Measurements from ENCODE around the gene RPS5.

The RPS5 gene

DNA sequence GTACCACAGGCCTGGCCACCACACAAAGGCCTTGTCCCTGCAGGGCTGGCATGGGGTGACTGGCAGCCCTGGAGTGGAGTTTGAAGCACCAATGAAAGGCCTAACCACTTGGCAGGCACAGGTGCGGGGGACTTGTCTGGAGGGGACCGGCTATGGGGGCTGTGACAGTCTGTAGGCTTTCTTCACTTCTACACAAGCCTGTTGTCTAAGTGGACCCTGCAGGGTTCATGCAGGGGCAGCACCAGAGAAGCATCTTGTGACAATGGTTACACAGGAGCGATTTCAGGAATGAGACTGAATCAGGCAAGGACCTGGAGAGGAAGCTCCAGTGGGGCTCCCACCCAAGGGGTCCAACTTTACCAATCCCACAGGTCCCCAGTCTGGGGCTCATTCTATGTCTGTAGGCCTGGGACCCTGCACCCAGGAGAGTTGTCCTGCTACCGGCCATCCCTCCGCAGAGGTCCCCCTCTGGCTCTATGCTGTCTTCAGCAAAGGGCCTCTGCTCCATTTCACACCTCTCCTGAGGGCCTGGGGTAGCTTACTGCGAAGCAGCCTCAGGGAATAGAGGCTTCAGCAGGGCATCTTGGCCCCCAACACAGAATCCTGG is 4.0 kb upstream of the RPS5 start:
- no peak for DNase-seq (ENCODE audit: low read depth)
- no peak for TF ChIP-seq CTCF (conservative IDR thresholded peaks at IDR 0.05; ENCODE audit: low read length)
- H3K4me3 ChIP-seq (ENCODE audit: low read length): no peak overlapping the region

- peak overlapping the region; percentile 94 for H3K4me3 ChIP-seq (ENCODE audit: low read length)
- no peak for DNase-seq (ENCODE audit: low read depth)
- TF ChIP-seq CTCF (conservative IDR thresholded peaks at IDR 0.05; ENCODE audit: low read length): no peak
Measured at GRCh38 chr19:58385313-58385890, 1.7 kb upstream of the RPS5 start.

DNA sequence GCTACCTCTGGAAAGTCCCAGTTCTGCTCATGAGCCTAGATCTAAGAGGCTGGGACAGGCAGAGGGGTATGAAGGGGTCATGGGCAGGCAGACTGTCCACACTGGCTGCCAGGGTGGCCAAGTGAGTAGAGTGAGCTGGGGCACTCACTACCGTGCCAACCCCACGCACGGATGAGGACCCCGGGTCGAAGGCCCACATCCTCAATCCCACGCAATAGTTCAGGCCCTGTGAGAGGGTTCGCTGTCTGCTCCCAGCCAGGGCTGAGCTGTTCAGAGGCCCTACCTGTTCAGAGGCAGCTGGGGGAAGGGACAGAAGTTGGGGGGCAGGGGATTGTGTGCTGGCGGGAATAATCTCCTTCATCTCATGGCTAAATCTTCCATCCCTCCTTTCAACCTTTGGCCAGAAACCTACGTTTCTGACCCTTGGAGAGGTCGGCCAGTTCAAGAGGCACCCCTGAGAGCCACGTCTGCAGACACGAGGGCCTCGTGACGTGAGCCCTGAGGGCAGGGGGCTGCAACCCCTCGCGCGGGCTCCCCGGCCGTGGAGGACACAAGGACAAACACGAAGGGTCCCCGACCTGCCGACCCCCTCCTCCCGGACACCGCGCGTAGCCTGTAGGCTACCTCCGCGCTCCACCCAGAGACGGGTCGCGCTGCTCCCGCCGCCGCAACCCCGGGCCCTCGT is 1.0 kb upstream of the RPS5 start:
- DNase-seq (ENCODE audit: low read depth): no peak

GRCh38 chr19:58387338-58388174 is 487 bp downstream of the RPS5 start:
- no peak for TF ChIP-seq CTCF (conservative IDR thresholded peaks at IDR 0.05; ENCODE audit: low read length)
- no peak for DNase-seq (ENCODE audit: low read depth)
- H3K4me3 ChIP-seq (ENCODE audit: low read length): peak overlapping the region; percentile 94

More for the DNA sequence above, 1.0 kb upstream of the RPS5 start:
- no peak for TF ChIP-seq CTCF (conservative IDR thresholded peaks at IDR 0.05; ENCODE audit: low read length)
- peak overlapping the region; percentile 94 for H3K4me3 ChIP-seq (ENCODE audit: low read length)

DNA sequence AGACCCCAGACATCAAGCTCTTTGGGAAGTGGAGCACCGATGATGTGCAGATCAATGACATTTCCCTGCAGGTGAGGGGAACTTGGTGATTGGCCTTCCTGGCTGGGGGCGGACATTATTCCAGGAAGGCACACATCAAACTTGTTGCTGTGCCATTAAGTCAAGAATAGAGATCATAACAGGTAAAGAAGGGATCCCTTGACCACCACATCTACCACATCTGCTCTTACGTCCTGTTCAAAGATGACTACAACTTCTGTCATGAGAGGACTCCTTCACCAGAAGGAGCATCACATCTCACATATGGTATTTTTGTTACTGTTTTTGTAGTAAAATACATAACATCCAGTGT is 1.1 kb downstream of the RPS5 start:
- peak overlapping the region; percentile 94 for H3K4me3 ChIP-seq (ENCODE audit: low read length)
- no peak for DNase-seq (ENCODE audit: low read depth)
- TF ChIP-seq CTCF (conservative IDR thresholded peaks at IDR 0.05; ENCODE audit: low read length): no peak

DNA sequence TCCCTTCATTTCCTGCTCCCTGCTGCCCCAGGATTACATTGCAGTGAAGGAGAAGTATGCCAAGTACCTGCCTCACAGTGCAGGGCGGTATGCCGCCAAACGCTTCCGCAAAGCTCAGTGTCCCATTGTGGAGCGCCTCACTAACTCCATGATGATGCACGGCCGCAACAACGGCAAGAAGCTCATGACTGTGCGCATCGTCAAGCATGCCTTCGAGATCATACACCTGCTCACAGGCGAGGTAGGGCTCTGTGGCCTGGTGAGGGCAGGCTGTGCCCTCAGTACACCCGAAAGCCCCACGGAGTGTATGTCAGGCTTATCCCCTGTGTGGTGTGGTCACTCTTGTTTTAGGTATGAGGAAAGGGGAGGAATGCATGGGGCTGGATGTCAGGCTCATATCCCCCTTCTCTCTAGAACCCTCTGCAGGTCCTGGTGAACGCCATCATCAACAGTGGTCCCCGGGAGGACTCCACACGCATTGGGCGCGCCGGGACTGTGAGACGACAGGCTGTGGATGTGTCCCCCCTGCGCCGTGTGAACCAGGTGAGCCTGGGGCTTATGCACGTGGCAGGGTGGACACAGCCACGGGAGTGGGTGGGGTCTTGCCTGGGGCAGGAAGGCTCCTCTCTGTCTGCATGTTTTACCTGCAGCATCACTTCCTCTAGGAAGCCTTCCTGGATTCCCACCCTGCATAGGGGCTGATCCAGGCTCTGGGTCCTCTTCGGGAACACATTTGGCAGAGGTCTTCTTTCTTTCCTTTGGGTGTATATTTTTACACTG is 6.1 kb downstream of the RPS5 start:
- no peak for TF ChIP-seq CTCF (conservative IDR thresholded peaks at IDR 0.05; ENCODE audit: low read length)
- DNase-seq (ENCODE audit: low read depth): no peak
- H3K4me3 ChIP-seq (ENCODE audit: low read length): no peak overlapping the region
